SH-SY5Y (cell line): ENCODE measurements around the gene MUC5AC.

Experiments used
- GATA2 ChIP-seq: IDR thresholded peaks from 2 replicates; pipeline ENCODE4 v1.6.1; 2011; ENCODE audit warnings: mild to moderate bottlenecking, low read depth, low read length
- GATA3 ChIP-seq: IDR thresholded peaks from 2 replicates; pipeline ENCODE4 v1.6.1; 2011; ENCODE audit warnings: low read depth, mild to moderate bottlenecking, low read length, moderate library complexity

- TF ChIP-seq GATA3 (no peak), GATA2 (no peak)
Observed at GRCh38 chr11:1218788-1219445, 61.2 kb downstream of the MUC5AC start.
